Stomach smooth muscle (tissue), 2 donors: ENCODE data around the gene PNCK.

ENCODE experiments used
- H3K27ac ChIP-seq: one replicate; pipeline ENCODE4 v1.7.0; 2013; ENCODE audit warnings: mild to moderate bottlenecking, low read length, inconsistent platforms
- H3K27me3 ChIP-seq, 2 donors: one replicate each; pipeline ENCODE4 v1.7.0; 2013; ENCODE audit warnings: low read length in 2 of 2; ENCODE audit not compliant: insufficient read depth in 2 of 2, control insufficient read depth in 1 of 2
- H3K36me3 ChIP-seq, 2 donors: one replicate each; pipeline ENCODE4 v1.7.0; 2013; ENCODE audit warnings: low read length in 2 of 2; ENCODE audit not compliant: control insufficient read depth in 2 of 2, insufficient read depth in 2 of 2
- H3K4me1 ChIP-seq: one replicate; pipeline ENCODE4 v1.7.0; 2013; ENCODE audit warnings: low read length; ENCODE audit not compliant: control insufficient read depth, insufficient read depth
- H3K4me3 ChIP-seq, 2 donors: one replicate each; pipeline ENCODE4 v1.7.0; 2013; ENCODE audit warnings: low read length in 2 of 2
- H3K9ac ChIP-seq, 2 donors: one replicate each; pipeline ENCODE4 v1.7.0; 2013; ENCODE audit warnings: low read length in 2 of 2, mild to moderate bottlenecking in 1 of 2
- H3K9me3 ChIP-seq, 2 donors: one replicate each; pipeline ENCODE4 v1.7.0; 2013; ENCODE audit warnings: low read length in 2 of 2; ENCODE audit not compliant: control insufficient read depth in 2 of 2
- donor health status: healthy.
- donor health status: Pancreatic carcinoma.

Gene PNCK

GRCh38 chrX:153673428-153674218, at the start of gene PNCK:
TSS of gene PNCK (minus strand) at chrX:153673813. CDS start at chrX:153673076, 737 bp downstream.
- Histone ChIP-seq H3K36me3 (no peaks in the 10 kb centered on the region), H3K4me3 (peak within 1 kb of the TSS; percentile 57 to 69), H3K27ac (peak within 1 kb of the TSS; percentile 41), H3K4me1 (peaks cover 18% of the 10 kb centered on the region), H3K27me3 (peaks cover 0 to 3% of the 10 kb centered on the region in 2 donors), H3K9me3 (no peaks in the 10 kb centered on the region), H3K9ac (peak within 1 kb of the TSS; percentile 21 to 45)

DNA sequence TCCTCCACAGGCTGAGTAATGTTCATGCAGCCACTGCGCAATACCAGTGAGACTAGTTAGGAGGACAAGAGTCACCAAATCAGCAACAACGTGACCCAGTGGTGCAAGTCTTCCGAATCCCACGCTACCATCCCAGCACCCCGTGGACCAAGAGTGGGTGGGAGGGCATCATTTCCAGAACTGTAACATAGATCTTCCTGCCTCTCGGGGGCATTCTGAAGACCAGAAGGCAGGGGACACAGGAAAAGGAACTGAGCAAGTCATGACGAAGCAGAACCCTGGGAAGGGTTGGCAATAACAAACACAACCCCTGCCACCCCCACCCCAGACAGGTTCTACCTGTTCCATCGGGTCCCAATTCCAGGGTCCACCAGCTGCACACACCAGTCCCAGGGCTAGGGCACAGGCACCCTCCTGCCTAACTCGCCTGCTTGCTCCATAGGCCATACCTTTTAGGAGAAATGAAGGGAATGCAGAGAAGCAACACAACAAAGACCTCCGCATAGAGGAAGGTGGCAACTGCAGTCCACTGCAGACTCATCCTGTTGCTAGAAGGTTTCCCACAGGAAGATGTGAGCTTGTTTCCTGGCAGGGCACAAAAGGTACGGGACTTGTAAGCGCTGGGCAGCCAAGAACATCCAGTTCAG, 49.2 kb upstream of the PNCK start:
- no peaks in the 10 kb centered on the region for H3K9me3 ChIP-seq
- H3K27ac ChIP-seq: peak overlapping the region; percentile 76
- H3K36me3 ChIP-seq: peaks cover 19% of the 10 kb centered on the region in 2 donors
- H3K4me3 ChIP-seq: peak overlapping the region; percentile 62 to 74
- peaks cover 0 to 10% of the 10 kb centered on the region in 2 donors for H3K27me3 ChIP-seq
- H3K4me1 ChIP-seq: peaks cover 44% of the 10 kb centered on the region
- peak overlapping the region; percentile 69 to 74 for H3K9ac ChIP-seq

DNA sequence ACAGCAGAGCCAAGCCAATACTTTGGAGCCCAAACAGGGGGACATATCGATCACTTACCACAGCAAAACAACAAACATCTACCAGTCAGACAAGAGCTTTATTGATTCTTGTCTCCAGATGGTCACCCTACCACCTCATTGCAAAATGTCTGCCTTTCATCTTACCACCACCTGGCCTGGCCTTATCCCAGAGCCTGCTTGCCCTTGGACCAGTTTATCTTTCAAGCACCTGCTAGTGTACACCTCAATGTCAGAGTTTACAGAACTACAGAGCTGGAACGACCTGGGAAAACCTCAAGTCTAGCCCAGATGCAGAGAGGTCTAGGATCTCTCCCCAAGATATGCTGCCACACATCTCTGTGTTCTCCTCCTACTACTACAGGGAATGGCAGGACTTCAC, 46.1 kb upstream of the PNCK start:
- Histone ChIP-seq H3K27me3 (peaks cover 0 to 11% of the 10 kb centered on the region in 2 donors), H3K27ac (no peak overlapping the region), H3K9ac (no peak overlapping the region), H3K9me3 (no peaks in the 10 kb centered on the region), H3K4me3 (no peak overlapping the region), H3K4me1 (peaks cover 13% of the 10 kb centered on the region), H3K36me3 (peaks cover 27 to 33% of the 10 kb centered on the region in 2 donors)

GRCh38 chrX:153719238-153719637, 45.6 kb upstream of the PNCK start:
- H3K9ac ChIP-seq: no peak overlapping the region
- peaks cover 0 to 11% of the 10 kb centered on the region in 2 donors for H3K27me3 ChIP-seq
- H3K4me3 ChIP-seq: no peak overlapping the region
- H3K4me1 ChIP-seq: peaks cover 13% of the 10 kb centered on the region
- no peaks in the 10 kb centered on the region for H3K9me3 ChIP-seq
- no peak overlapping the region for H3K27ac ChIP-seq
- H3K36me3 ChIP-seq: peaks cover 30 to 36% of the 10 kb centered on the region in 2 donors

DNA sequence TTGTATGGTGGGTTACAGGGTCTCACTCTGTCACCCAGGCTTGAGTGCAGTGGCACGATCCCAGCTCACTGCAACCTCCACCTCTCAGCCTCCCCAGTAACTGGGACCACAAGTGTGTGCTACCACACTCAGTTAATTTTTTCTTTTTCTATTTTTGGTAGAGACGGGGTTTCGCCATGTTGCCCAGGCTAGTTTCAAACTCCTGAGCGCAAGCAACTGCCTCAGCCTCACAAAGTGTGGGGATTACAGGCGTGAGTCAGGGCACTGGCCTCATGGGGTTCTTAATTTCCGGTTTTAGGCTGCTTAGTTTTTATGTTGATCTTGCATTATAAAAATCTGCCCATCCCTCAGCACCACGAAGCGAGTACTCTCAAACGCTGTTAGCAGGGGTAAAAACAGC, 43.8 kb upstream of the PNCK start:
- peaks cover 30 to 36% of the 10 kb centered on the region in 2 donors for H3K36me3 ChIP-seq
- no peaks in the 10 kb centered on the region for H3K9me3 ChIP-seq
- peaks cover under 1% of the 10 kb centered on the region for H3K4me1 ChIP-seq
- H3K27me3 ChIP-seq: peaks cover 0 to 7% of the 10 kb centered on the region in 2 donors
- H3K27ac ChIP-seq: no peak overlapping the region
- H3K4me3 ChIP-seq: no peak overlapping the region
- no peak overlapping the region for H3K9ac ChIP-seq

GRCh38 chrX:153714256-153714655, 40.6 kb upstream of the PNCK start:
- no peak overlapping the region for H3K4me3 ChIP-seq
- peaks cover 18 to 24% of the 10 kb centered on the region in 2 donors for H3K36me3 ChIP-seq
- no peak overlapping the region for H3K27ac ChIP-seq
- H3K27me3 ChIP-seq: peaks cover 0 to 2% of the 10 kb centered on the region in 2 donors
- H3K9me3 ChIP-seq: no peaks in the 10 kb centered on the region
- H3K9ac ChIP-seq: no peak overlapping the region
- no peaks in the 10 kb centered on the region for H3K4me1 ChIP-seq

DNA sequence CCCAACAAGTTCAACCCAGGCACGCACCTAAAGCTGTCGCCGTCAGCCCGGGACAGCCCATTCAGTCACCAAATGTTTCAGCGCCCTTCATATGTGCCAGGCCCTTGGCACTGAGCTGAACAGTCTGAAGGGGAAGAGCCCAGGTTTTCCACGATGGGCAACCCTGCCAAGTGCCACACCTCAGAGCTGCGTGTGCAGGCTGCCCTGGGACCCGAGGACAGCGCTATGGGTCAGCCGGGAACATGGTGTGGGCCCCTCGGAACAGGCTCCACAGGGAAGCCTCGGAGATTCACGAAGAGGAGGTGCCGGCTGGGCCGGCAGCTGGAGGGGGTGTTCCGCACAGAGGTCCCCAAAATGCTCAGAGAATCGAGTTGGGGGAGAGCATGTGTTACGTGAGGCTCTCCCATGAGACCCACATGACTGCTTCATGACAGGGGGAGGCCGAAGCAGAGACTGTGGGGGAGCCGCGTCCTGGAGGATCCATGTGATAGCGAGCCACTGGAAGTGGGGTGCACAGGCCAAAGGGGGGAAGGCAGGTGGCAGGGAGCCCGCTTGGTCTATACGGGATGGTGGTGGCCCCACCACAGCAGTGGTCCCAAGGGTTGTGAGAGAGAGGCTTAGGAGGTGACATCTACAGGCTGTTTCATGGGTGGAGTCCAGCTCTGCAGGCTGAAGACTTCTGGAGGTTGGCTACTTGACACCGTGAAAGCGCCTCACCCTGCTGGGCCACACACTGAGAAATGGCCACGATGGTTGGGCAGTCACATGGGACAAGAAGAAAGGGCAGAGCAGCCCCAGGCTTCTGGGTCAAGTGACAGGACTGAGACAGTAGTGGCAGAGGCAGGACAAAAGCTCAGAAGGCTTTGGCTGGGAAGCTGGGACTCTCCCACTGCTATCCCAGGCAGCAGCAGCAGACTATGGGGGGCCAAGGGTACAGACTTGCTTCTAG, 36.4 kb upstream of the PNCK start:
- Histone ChIP-seq H3K27ac (no peak overlapping the region), H3K9ac (no peak overlapping the region), H3K9me3 (no peaks in the 10 kb centered on the region), H3K4me3 (no peak overlapping the region), H3K36me3 (peaks cover 5 to 6% of the 10 kb centered on the region in 2 donors), H3K27me3 (peaks cover 0 to 2% of the 10 kb centered on the region in 2 donors), H3K4me1 (peaks cover 17% of the 10 kb centered on the region)

DNA sequence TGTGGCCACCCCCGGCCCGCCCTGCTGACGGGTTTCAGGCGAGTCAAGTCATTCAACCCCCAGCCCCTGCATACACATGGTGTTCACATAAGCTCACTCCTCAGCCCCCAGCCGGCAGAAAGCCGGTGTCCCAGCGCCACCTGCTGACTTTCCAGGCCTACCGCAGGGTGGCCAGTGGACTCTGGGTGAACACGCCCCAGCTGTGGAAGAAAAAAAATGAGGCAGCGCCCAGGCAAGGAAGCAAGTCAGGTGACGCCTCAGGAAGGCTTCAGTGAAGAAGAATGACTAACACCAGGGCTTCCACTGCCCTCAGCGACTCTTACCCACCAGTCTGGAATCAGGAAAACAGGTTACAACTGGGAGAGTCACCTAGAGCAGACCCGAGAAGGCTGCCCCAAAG, 34.8 kb upstream of the PNCK start:
- Histone ChIP-seq H3K4me1 (peaks cover 29% of the 10 kb centered on the region), H3K9ac (no peak overlapping the region), H3K36me3 (no peaks in the 10 kb centered on the region), H3K27ac (no peak overlapping the region), H3K27me3 (no peaks in the 10 kb centered on the region), H3K4me3 (no peak overlapping the region), H3K9me3 (no peaks in the 10 kb centered on the region)

GRCh38 chrX:153707406-153707805, 33.8 kb upstream of the PNCK start:
- Histone ChIP-seq H3K36me3 (no peaks in the 10 kb centered on the region), H3K4me3 (no peak overlapping the region), H3K9ac (no peak overlapping the region), H3K4me1 (peaks cover 37% of the 10 kb centered on the region), H3K9me3 (no peaks in the 10 kb centered on the region), H3K27me3 (no peaks in the 10 kb centered on the region), H3K27ac (no peak overlapping the region)

DNA sequence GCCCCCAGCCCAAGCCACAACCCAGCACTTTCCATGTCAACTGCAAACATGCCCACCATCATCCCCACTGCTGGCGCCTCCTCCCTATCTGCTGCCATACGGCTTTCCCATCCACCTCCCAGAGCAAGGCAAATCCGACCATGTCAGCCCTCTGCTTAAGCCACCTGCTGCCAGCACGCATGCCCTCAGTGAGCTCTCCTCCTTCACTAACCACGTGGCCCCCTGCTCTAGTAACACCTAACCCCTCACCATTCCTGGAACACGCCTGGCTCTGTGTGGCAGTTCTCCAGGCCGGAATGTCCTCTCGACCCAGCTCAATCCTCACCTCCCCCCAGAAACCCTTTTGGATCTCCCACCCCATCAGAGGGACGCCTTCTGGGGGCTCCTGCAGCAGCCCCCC, 33.2 kb upstream of the PNCK start:
- H3K4me1 ChIP-seq: peaks cover 41% of the 10 kb centered on the region
- H3K9me3 ChIP-seq: no peaks in the 10 kb centered on the region
- H3K9ac ChIP-seq: no peak overlapping the region
- H3K4me3 ChIP-seq: no peak overlapping the region
- H3K27me3 ChIP-seq: no peaks in the 10 kb centered on the region
- no peaks in the 10 kb centered on the region for H3K36me3 ChIP-seq
- H3K27ac ChIP-seq: no peak overlapping the region
